Body of pancreas (tissue), 4 donors: ENCODE data around the gene SP2.

Experiments used
- CTCF ChIP-seq, 7 experiments: fragments of 450-650 bp in 4 of 7; fragments of 200-600 bp in 3 of 7; sonication (generic) in 3 of 7; IDR thresholded peaks; one replicate each; pipeline ENCODE4 v1.5.1; 2016 to 2019; ENCODE audit warnings: antibody characterized with exemption in 7 of 7
- POLR2A ChIP-seq, 3 donors: fragments of 450-650 bp; IDR thresholded peaks; one replicate each; pipeline ENCODE4 v1.6.1; 2016; ENCODE audit warnings: antibody characterized with exemption in 3 of 3, mild to moderate bottlenecking in 2 of 3

GRCh38 chr17:47878203-47879027 is 17.6 kb upstream of the SP2 start:
- TF ChIP-seq CTCF (IDR thresholded peaks at IDR 0.05): no peak
- no peak for TF ChIP-seq POLR2A (IDR thresholded peaks at IDR 0.05)
